ENCODE data around the gene TUBA3D.
"Not testable (repeated sequence)": the region's sequence is repeated elsewhere in the genome, so short reads cannot be mapped to it uniquely, and the experiment has no call there.

The TUBA3D gene

DNA sequence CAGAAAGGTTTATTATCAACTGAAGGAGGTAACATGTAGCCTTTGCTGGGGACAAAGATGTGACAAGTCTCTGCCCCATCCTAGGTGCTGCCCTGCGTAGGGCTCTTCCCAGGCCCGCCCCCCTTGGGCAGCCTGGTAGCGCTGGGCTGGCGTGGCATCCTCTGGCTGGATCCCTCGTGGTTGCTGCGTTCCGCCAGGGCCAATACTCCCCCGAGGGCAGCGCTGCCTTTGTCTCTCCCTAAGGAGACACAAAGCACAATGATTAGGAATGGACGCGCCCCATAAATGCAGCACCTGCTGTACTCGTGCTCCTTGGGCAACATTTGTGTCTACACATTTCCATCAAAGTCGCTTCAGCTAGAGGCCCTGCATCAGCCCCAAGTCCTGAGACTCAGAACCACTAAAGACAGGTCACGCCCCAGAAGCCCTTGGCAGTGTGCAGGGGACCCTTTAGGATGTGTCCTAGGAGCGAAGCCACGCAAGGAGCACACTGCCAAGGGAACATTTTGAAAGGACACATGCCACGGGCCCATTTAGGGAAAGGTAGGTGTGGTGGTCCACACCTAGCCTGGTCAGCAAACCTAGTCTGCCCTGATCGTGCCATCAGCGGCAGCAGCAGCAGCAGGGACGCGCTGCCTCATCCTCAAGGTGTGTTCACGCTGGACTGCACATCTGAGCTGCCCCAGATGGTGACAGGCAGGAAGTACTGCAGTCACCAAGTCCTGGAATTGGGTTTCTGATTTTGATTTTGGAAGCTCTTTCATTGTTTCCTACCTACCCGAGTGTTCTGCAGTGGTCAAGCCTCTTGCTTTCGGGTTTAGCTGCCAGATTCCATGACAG, 8.3 kb downstream of the TUBA3D start:
- not testable (repeated sequence) for H2BK5ac ChIP-seq (ENCODE audit: low read depth, low read length, poor library complexity); H3K4me1 ChIP-seq (ENCODE audit: control insufficient read depth in 1 of 2, insufficient read depth in 2 of 2, low read length in 2 of 2); H3K9me3 ChIP-seq (ENCODE audit: insufficient read depth, low read depth, low read length); H4K8ac ChIP-seq (ENCODE audit: low read depth, low read length); H3K4me3 ChIP-seq (ENCODE audit: low read depth, low read length); H3K79me1 ChIP-seq (ENCODE audit: low read length); DNase-seq; H2AFZ ChIP-seq (ENCODE audit: insufficient read depth, low read length, poor library complexity); H3K23ac ChIP-seq (ENCODE audit: low read length); H4K12ac ChIP-seq (ENCODE audit: low read depth, low read length); H2BK12ac ChIP-seq (ENCODE audit: low read length); H3K4me2 ChIP-seq (ENCODE audit: low read length); H2AK5ac ChIP-seq (ENCODE audit: low read length); H3K27ac ChIP-seq (ENCODE audit: low read depth, low read length); H3K14ac ChIP-seq (ENCODE audit: low read length); H3K9ac ChIP-seq (ENCODE audit: low read length); H3K79me2 ChIP-seq (ENCODE audit: control insufficient read depth, insufficient read depth, low read length, poor library complexity); H3K4ac ChIP-seq (ENCODE audit: low read depth, low read length); H2BK120ac ChIP-seq (ENCODE audit: insufficient read depth, low read length, poor library complexity); H3K27me3 ChIP-seq (ENCODE audit: insufficient read depth, low read length); H3K18ac ChIP-seq (ENCODE audit: low read length); H4K91ac ChIP-seq (ENCODE audit: low read depth, low read length)
- peaks cover 8 to 13% of the 10 kb centered on the region in 2 experiments for H3K36me3 ChIP-seq (ENCODE audit: control insufficient read depth in 1 of 2, insufficient read depth in 2 of 2, low read length in 2 of 2)
- no CpG with 5 or more reads among the region's 24 CpGs for WGBS (ENCODE audit: extremely low coverage, insufficient coverage, insufficient read length)

DNA sequence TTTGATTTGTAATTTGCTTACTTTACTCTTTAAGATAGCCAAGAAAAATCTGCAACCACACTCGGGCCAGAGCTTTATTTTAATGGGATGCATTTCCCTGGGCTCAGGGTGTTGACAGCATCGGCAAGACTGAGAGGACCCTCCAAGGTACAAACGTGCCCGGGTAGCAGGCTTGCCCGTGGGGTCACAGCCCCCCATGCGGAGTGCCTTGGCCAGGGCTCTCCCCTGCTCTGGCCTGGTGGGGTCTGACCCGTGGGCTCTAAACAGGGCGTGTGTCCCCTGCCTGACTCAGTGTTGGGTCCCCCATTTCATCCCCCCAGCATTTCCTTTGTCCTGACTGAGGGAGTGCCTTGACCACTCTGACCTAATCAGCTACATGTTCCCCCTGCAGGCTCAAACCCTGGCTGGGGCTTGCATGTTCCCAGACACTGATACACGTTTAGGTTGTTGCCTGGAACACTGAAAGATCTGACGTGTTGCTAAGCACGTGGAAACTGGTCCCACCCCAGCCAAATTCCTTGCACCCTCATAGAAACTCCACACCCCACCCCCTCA, 9.1 kb downstream of the TUBA3D start:
- H4K8ac ChIP-seq (ENCODE audit: low read depth, low read length); H3K4me1 ChIP-seq (ENCODE audit: control insufficient read depth in 1 of 2, insufficient read depth in 2 of 2, low read length in 2 of 2); H4K91ac ChIP-seq (ENCODE audit: low read depth, low read length); H2AFZ ChIP-seq (ENCODE audit: insufficient read depth, low read length, poor library complexity); H3K23ac ChIP-seq (ENCODE audit: low read length); H2BK5ac ChIP-seq (ENCODE audit: low read depth, low read length, poor library complexity); H3K79me2 ChIP-seq (ENCODE audit: control insufficient read depth, insufficient read depth, low read length, poor library complexity); H2BK12ac ChIP-seq (ENCODE audit: low read length); H3K14ac ChIP-seq (ENCODE audit: low read length); H2AK5ac ChIP-seq (ENCODE audit: low read length); DNase-seq; H3K27ac ChIP-seq (ENCODE audit: low read depth, low read length); H3K4ac ChIP-seq (ENCODE audit: low read depth, low read length); H3K4me3 ChIP-seq (ENCODE audit: low read depth, low read length); H3K27me3 ChIP-seq (ENCODE audit: insufficient read depth, low read length); H3K9ac ChIP-seq (ENCODE audit: low read length); H4K12ac ChIP-seq (ENCODE audit: low read depth, low read length); H3K79me1 ChIP-seq (ENCODE audit: low read length); H3K4me2 ChIP-seq (ENCODE audit: low read length); H2BK120ac ChIP-seq (ENCODE audit: insufficient read depth, low read length, poor library complexity); H3K18ac ChIP-seq (ENCODE audit: low read length); H3K9me3 ChIP-seq (ENCODE audit: insufficient read depth, low read depth, low read length): not testable (repeated sequence)
- H3K36me3 ChIP-seq (ENCODE audit: control insufficient read depth in 1 of 2, insufficient read depth in 2 of 2, low read length in 2 of 2): peaks cover 10 to 17% of the 10 kb centered on the region in 2 experiments
- no CpG with 5 or more reads among the region's 11 CpGs for WGBS (ENCODE audit: extremely low coverage, insufficient coverage, insufficient read length)

DNA sequence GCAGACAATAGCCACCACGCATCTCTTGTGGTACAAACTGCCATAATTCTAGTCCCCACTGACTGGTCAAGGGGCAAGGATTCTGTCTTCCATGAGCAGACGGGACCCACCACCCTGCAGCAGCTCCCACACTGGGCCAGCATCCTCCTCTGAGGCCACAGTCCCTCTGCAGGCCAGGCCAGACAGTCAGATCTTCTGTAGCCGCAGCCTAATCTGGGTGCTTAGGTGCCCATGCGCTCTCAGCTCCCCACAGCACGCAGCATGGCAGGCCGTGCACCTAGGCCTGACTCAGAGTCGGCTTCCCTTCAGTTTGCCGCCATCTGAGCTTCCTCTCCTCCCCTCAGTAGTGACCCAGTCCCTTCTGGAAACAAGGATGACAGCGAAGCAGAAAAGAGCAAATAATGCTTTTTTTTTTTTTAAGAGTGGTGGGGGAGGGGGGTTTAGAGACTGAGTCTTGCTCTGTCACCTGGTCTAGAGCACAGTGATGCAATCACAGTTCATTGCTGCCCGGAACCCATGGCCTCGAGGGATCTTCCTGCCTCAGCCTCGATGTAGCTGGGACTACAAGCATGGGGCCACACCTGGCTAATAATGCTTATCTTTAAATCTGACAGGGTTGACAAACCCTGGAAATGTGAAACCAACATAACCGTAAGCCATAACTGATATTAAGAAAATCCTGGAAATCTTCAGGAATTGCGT, 10.4 kb downstream of the TUBA3D start:
- not testable (repeated sequence) for H3K79me2 ChIP-seq (ENCODE audit: control insufficient read depth, insufficient read depth, low read length, poor library complexity); H3K9me3 ChIP-seq (ENCODE audit: insufficient read depth, low read depth, low read length); H3K14ac ChIP-seq (ENCODE audit: low read length); H2BK120ac ChIP-seq (ENCODE audit: insufficient read depth, low read length, poor library complexity); H3K9ac ChIP-seq (ENCODE audit: low read length); H2BK12ac ChIP-seq (ENCODE audit: low read length); H4K12ac ChIP-seq (ENCODE audit: low read depth, low read length); H3K4me3 ChIP-seq (ENCODE audit: low read depth, low read length); H3K23ac ChIP-seq (ENCODE audit: low read length); H3K4me2 ChIP-seq (ENCODE audit: low read length); H2AK5ac ChIP-seq (ENCODE audit: low read length); H3K18ac ChIP-seq (ENCODE audit: low read length); H3K79me1 ChIP-seq (ENCODE audit: low read length); H3K4me1 ChIP-seq (ENCODE audit: control insufficient read depth in 1 of 2, insufficient read depth in 2 of 2, low read length in 2 of 2); H4K91ac ChIP-seq (ENCODE audit: low read depth, low read length); H4K8ac ChIP-seq (ENCODE audit: low read depth, low read length); H3K27me3 ChIP-seq (ENCODE audit: insufficient read depth, low read length); H3K27ac ChIP-seq (ENCODE audit: low read depth, low read length); H3K4ac ChIP-seq (ENCODE audit: low read depth, low read length); H2BK5ac ChIP-seq (ENCODE audit: low read depth, low read length, poor library complexity); H2AFZ ChIP-seq (ENCODE audit: insufficient read depth, low read length, poor library complexity)
- H3K36me3 ChIP-seq (ENCODE audit: control insufficient read depth in 1 of 2, insufficient read depth in 2 of 2, low read length in 2 of 2): peaks cover 11 to 19% of the 10 kb centered on the region in 2 experiments
- DNase-seq: peak; percentile 65 to 79
- WGBS (ENCODE audit: extremely low coverage, insufficient coverage, insufficient read length): no CpG with 5 or more reads among the region's 14 CpGs

DNA sequence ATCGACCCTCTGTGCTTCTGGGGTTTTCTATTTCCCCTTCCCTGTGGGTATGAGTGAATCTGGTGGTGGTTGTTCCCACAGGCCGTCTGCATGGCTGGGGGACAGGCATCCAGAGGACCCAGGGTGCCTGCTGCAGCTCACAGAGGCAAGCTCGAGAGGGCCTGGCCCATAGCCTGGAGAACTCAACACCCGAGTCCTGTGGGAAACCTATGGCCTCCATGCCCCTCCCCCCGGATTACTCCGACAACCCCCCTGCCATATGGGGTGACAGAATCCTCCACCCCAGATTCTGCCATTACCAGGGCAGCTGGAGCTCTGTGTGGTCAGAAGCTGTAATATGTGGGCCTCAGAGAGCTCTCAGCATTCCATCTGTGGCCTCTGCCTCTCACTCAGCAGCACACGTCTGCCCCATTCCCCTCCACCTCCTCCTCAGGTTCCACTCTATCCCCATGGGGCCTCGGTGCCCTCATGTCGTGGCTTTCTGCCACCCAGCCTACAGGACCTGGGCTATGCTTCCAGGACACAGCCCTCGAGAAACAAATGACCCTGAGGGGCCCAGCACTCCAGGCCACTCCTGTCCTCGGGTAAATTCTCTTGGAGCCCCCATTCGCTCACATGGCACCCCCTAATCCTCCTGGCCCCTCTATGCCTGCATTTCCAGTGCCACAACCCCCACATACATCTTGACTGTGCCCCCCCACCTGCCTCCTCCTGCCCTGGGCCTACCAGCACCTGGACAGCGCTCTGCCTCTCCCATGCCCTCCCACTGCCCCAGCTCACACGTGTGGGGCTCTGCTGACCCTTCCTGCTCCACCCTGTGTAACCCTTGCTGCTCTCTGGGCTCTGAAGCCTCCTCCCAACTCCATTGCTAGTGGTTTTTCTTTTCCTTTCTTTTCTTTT, 12.6 kb downstream of the TUBA3D start:
- Histone ChIP-seq H2AK5ac (ENCODE audit: low read length) (no peak overlapping the region), H3K9me3 (ENCODE audit: insufficient read depth, low read depth, low read length) (no peaks in the 10 kb centered on the region), H4K8ac (ENCODE audit: low read depth, low read length) (no peak overlapping the region), H4K12ac (ENCODE audit: low read depth, low read length) (no peak overlapping the region), H3K79me1 (ENCODE audit: low read length) (peaks cover 15% of the 10 kb centered on the region), H2BK5ac (ENCODE audit: low read depth, low read length, poor library complexity) (no peak overlapping the region), H2BK12ac (ENCODE audit: low read length) (no peak overlapping the region), H2AFZ (ENCODE audit: insufficient read depth, low read length, poor library complexity) (no peak overlapping the region), H3K27me3 (ENCODE audit: insufficient read depth, low read length) (no peaks in the 10 kb centered on the region), H2BK120ac (ENCODE audit: insufficient read depth, low read length, poor library complexity) (no peak overlapping the region), H3K4me3 (ENCODE audit: low read depth, low read length) (no peak overlapping the region), H4K91ac (ENCODE audit: low read depth, low read length) (no peak overlapping the region), H3K4ac (ENCODE audit: low read depth, low read length) (no peak overlapping the region), H3K4me1 (ENCODE audit: control insufficient read depth in 1 of 2, insufficient read depth in 2 of 2, low read length in 2 of 2) (peaks cover 4 to 10% of the 10 kb centered on the region in 2 experiments), H3K4me2 (ENCODE audit: low read length) (no peak overlapping the region), H3K14ac (ENCODE audit: low read length) (no peak overlapping the region), H3K27ac (ENCODE audit: low read depth, low read length) (no peak overlapping the region), H3K23ac (ENCODE audit: low read length) (no peak overlapping the region), H3K18ac (ENCODE audit: low read length) (no peak overlapping the region), H3K36me3 (ENCODE audit: control insufficient read depth in 1 of 2, insufficient read depth in 2 of 2, low read length in 2 of 2) (peaks cover 8 to 13% of the 10 kb centered on the region in 2 experiments), H3K79me2 (ENCODE audit: control insufficient read depth, insufficient read depth, low read length, poor library complexity) (peaks cover 14% of the 10 kb centered on the region), H3K9ac (ENCODE audit: low read length) (no peak overlapping the region)
- no CpG with 5 or more reads among the region's 14 CpGs for WGBS (ENCODE audit: extremely low coverage, insufficient coverage, insufficient read length)
- DNase-seq: no peak
